EH (cell line): ENCODE data around the gene CIITA.

Experiments used
- DNase-seq: peaks from one replicate; pipeline ENCODE4 v3.0.0-alpha.2; 2015; ENCODE audit warnings: low read depth

Gene CIITA

DNA sequence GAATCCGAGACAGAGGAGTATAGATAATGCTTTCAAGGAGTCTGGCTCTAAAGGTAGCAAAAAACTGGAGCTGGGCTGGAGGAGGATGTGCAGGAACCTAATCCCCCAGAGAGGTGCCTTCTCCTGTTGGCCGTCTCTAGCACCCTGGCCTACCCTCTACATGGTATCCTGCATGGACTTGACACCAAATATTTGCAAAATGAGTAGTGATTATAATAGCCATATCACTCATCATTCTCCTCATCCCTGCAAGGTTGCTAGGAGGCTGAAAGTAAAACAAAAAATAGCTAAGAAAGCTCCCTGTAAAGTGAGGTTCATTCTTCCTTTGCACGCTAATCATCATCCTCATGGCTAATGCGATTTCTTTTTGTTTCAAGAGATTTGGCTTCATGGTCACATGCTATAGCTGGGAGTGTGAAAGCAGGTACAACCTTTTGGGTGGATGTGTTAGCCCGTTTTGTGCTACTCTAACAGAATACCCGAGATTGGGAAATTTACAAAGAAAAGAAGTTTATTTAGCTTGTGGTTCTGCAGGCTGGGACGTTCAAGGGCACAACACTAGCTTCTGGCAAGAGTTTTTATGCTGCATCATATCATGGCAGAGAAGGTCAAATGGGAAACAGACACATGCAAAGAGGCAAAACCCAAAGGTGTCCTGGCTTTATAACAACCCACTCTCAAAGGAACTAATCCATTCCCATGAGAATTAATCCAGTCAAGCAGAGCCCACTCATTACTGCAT, 27.1 kb upstream of the CIITA start:
- no peak for DNase-seq

DNA sequence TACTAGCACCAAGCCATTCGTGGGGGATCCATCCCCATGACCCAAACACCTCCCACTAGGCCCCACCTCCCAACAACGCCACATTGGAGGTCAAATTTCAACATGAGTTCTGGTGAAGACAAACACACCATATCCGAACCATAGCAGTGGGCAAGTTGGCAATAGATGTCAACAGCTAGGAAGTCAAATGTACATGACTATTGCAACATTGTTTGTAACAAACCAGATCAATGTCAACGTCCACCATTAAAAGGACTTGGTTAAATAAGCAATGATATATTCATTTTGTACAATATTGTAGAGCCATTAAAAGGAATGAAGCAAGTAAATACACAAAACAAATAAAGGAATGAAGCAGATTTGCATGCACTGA, 26.5 kb upstream of the CIITA start:
- DNase-seq, result no peak

DNA sequence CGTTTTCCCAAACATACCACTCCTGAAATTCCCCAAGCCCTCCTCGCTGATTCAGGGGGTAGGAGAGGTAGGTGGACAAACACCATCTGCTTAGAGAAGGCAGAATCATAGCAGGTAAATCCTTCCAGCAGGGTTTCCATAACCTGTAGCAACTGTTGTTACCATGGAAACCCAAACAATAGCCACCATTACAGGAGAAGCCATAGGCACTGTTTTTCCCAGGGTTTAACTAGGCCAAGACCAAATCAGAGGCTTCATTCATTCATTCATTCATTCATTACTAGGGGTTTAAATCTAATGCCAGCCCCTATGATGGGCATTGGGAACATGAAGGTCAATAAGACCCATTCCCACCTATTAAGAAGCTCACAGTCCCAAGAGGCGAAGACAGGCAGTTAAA, 25.5 kb upstream of the CIITA start:
- no peak for DNase-seq

DNA sequence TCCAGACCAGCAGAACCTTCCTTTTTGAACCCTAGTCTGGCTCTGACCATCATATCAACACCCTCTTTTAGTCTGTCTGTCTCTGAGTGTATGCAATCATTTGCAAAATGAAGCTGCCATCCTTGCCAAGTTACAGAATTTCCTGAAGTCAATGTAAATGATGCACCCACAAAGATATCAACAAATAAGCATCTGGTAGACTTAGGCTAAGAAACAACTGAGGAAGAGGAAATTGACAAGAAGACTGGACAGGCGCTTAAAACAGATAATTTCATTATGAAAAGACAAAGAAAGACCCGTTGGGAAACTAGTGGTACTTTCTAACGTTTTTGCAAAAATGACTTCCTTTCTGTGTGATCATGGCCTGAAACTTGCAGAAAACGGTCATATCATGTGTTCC, 24.7 kb upstream of the CIITA start:
- no peak for DNase-seq

DNA sequence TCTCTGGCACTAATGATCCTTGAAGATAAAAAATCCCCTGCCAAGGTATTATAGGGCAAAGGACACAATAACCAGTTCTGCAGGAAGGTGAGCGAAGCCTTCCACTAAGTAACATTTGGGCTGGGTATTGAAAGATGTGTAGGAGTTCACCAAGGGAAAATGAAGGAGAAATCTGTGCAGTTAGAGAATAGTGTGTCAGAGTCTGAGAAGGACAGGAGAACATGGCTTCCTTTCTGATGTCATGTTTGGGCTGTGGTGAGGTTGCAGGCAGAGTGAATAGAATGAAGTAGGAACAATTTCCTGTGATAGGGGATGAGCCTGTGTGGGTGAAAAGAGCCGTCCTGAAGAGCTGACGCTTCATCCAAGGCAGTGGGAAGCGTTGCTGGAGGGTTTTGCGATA, 24.1 kb upstream of the CIITA start:
- DNase-seq, result no peak

DNA sequence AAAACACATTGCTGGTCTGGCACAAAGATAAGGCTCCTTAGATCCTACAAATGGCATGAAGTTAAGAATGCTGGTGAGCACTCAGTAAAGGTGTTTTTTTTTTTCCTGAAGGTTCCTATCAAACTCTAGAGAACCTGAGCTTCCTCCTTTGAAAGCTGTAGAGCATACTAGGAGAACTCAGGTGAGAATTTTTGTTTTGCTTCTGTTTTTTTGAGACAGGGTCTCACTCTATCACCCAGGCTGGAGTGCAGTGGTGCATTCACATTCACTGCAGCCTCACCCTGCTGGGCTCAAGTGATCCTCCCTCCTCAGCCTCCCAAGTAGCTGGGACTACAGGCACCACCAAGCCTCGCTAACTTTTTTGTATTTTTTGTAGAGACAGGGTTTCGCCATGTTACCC, 21.0 kb upstream of the CIITA start:
- no peak for DNase-seq

DNA sequence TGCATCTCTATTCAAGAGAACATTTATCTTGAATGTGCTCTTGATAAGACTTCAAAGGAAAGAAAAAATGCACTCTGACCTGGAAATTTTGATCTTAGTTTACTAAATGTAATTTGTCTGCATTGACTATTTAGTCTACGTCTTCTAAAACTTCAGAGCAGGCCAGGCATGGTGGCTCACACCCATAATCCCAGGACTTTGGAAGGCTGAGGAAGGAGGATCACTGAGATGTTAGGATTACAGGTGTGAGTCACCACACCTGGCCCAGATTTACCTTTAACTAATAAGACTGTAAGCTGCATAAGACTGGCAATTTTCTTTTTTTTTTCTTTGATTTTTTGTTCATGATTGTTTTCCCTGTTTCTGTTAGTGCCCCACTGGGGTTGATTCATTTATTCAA, 18.8 kb upstream of the CIITA start:
- no peak for DNase-seq

DNA sequence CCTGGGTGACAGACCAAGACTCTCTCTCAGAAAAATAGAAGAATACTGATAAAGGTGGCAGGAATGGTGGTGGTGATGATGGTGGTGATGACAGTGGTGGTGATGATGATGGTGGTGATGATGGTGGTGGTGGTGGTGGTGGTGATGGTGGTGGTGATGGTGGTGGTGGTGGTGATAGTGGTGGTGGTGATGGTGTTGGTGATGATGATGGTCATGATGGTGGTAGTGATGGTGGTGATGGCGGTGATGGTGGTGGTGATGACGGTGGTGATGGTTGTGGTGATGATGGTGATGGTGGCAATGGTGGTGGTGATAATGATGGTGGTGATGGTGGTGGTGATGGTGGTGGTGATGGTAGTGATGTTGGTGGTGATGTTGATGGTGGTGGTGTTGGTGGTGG, 18.0 kb upstream of the CIITA start:
- DNase-seq, result no peak

DNA sequence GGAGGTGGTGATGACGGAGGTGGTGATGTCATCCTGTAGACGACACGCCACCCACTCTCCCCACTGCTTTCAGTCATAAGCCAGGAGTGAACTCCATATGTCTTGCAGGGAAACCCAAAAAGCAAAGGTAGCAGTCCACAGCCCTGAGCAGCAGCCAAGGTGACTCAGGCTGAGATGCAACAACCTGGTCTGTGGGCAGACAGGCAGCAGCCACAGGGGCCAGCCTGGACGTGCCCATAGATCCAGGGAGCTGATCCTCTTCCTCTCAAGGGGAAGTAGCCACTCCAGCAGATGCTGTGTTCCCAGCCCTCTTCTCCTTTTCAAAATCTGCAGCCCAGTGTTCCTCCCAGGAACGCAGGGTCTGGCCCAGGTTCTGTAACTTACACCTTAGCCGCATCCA, 17.3 kb upstream of the CIITA start:
- no peak for DNase-seq

DNA sequence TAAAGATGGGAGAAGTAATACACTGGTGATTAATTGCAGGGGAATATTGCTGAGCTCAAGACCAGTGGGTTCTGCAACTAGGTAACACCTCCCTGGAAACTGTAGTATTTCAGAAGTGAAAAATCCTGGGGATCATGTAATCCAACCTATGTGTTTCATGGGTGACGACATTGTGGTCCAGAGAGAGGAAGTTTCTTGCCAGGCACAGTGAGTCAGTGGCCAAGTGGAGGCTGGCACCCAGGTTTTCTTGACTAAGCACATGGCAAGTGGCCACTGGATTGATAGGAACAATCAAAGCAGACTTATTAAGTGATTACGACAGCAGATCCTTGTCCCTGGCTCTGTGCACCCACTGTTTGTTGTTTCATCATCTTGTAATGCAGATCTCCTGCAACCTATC, 14.6 kb upstream of the CIITA start:
- DNase-seq, result peak; percentile 12

DNA sequence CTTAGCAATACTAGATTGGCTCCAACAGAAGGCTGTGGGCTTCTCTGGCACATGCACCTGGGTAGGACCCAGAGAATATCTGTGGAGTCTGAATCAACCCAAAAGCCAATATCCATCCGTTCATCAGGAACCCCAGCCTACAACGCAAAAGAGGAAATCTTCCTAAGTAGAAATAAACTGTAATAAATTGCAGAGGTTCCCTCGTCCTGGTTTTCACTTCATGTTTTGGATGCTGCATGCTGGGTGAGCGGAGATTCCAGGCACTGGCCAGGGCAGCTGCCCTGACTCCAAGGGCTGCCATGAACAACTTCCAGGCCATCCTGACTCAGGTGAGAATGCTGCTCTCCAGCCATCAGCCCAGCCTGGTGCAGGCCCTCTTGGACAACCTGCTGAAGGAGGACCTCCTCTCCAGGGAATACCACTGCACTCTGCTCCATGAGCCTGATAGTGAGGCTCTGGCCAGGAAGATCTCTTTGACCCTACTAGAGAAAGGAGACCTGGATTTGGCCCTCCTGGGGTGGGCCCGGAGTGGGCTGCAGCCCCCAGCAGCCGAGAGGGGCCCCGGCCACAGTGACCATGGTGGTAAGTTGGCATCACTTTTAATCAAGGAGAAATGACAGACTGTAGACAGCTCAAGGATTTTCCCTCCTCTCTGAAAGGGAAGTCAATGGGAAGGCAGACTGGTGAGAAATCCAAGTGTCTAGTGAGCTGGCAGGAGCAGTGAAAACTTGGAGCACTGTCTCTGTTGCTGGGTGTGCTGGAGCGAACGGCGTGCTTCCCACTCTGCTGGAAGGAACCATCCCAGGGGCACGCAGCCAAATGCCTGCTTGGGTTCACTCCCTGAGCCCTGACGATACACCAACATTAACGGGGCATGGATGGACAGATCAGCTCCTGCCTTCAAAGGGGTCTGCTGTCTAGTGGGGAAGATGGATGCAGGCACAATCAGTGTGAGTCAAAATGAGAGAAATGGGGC, 10.7 kb upstream of the CIITA start:
- DNase-seq, result no peak

DNA sequence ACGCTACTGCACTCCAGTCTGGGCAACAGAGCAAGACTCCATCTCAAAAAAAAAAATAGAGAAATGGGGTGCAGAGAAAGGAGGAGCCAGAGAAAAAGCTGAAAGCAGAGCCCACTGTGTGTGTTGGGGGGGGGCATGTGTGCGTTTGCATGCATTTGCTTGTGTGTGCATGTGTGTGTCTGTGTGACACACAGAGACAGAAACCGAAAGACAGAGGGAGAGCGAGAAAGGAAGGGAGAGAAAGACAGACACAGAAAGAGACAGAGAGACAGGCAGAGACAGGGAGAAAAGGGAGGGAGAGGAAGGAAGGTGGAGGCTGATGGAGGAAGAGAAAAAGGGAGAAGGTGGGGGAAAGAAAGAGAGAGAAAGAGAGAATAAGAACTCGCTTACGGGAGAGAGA, 9.8 kb upstream of the CIITA start:
- DNase-seq, result no peak

DNA sequence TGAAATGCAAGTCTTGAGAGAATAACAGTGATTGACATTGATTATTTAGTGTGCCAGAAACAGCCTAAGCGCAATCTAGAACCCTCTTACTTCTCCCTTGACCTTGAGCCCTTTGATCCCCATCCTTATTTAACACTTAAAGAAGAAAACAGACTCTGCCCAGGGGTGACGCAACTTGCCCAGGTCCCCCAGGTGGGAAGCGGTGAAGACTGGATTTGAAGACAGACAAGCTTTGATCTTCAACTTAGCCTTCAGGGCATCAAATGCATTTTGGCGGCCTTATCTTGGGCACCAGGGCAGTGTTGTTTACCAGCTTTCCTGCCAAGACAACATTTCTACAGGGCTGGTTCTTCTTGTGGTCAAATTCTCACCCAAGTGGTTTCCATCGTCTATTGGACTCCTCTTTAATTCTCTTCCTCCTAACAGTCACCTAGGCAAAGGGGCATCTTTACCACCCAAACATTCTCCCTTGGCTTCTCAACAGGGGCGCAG, 8.9 kb upstream of the CIITA start:
- DNase-seq, result no peak

DNA sequence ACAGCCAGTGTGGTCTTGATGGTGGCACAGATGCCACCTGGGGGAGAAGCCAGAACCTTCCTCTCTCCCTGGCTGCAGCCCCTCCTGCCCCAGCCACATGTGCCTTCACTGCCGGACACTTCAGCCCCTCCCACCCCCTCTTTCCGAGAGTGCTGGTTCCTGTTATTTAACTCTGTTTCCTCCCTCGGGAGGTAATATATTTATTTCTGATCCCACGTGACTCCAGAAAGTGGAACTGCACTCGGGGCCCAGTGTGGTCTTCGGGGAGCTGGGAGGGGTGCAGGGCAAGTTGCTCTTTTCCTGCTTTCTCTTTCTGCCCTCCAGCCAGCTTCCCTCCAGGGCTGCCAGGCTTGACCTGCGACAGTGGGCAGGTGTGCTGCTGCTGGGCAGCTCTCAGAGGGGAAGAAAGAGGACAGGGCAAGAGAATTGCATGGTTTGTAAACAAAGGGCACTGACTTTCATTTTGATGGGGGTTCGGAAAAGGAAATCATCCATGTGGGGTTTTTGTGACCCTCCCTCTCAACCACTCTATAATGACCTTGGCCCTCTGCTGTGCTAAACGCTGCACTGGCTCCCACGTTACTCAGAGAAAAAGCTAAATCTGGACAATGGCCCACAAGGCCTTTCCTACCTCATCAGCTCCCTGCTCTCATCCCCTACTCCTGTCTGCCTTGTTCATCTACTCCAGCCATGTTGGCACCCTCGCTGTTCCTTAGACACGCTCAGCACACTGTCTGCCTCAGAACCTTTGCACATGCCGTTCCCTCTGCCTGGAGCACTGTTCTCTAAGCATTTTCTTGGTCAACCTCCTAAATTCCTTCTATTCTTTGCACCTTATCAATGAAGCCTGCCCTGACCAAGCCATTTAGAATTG, 8.2 kb upstream of the CIITA start:
- DNase-seq, result no peak

DNA sequence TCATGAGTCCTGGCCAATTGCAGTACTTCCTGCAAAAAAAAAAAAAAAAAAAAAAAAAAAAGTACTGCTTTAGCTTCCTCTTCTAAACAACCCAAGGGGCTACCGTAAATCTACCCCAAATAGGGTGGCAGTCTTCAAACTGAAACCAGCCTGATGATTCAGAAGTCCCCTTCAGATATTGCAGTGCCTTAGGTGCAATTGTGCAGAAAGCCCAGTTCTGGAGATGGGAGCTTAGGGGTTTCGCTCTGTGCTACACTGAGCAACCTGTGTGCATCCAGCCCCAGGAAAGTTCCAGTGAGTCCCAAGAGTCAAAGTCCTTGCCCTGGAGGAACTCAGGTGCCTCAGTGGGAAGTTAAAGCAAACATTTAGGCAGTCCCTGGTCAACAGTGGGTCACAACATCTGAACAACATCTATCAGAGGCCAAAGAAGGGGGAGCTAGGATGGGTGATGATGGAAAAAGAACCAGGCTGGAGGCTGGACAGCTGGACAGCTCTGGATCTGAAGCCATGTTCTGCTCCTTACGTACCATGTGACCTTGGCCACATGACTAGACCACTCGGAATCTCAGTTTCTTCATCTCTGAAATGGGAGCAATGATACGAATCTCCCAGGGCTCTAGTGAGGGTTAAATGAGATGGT, 6.7 kb upstream of the CIITA start:
- DNase-seq, result no peak

DNA sequence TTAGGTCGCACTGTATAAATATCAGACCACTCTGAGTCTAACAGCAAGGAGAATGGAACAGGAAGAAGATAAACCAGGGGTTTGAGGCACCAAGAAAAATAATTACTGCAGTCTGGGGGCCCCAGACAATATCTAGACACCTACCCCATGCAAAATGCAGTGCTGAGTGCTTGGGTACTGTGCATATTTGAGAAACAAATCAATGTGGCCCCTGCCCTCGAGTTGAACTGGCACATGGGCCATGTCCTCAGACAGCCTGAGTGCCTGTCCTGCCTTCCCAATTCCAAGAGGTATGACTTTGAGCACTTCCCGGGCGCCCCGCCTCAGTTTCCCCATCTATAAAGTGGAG, 6.2 kb upstream of the CIITA start:
- DNase-seq, result no peak

DNA sequence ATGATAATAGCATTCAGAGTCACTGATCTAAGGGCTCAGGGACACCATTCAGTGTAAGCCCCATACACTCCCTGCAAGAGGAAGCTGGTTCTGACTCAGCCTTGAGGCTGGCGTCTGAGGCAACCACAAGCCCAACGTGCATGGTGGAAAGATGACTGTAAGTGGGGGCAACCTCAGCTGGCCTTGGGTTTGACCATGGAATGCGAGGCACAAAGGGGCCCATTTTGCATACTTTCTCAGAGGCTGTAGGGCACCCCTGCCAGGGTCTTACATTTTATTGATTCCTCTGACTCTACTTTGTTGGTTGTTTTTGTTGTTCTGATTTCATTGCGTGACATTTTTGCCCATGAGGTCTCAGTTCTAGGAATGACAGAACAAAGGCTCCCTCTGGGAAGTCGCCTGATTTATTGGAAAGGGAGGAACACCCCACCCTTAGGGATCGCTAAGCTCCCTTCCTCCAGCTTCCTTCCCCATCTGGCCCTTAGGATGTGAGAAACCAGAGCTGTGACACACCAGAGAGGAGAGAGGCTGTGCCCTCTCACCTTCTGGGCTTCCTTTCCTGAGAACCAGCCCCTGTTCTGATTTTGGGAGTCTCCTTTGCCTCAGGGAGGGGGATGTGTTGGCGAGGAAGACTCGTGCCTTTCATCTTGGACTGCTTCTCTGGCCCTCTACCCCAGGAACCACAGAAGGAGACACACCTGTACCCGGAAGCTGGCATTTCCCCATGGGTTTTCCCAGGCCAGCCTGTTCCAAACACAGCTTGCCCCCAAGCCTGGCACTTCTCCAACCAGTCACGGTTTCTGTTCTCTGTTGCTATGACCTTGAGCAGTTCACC, 5.6 kb upstream of the CIITA start:
- DNase-seq, result peak; percentile 89

DNA sequence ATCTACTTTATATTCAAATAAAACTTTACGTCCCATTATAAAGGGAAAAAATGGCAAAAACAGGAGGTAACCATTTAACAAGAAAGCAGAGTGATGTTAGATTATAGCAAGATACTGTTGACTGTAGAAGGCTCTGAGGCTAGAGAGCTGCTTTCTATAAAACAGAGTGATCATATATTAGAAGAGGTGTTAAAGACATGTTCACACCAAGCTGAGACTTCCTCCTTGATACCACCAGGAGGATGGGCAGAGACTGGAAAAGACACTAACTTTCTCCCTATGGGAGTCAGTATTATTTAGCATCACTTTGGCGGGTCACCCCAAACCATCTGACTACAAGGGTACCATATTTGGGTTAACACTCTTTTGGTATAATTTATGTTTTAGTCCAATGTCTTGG, 687 bp upstream of the CIITA start:
- DNase-seq, result no peak

DNA sequence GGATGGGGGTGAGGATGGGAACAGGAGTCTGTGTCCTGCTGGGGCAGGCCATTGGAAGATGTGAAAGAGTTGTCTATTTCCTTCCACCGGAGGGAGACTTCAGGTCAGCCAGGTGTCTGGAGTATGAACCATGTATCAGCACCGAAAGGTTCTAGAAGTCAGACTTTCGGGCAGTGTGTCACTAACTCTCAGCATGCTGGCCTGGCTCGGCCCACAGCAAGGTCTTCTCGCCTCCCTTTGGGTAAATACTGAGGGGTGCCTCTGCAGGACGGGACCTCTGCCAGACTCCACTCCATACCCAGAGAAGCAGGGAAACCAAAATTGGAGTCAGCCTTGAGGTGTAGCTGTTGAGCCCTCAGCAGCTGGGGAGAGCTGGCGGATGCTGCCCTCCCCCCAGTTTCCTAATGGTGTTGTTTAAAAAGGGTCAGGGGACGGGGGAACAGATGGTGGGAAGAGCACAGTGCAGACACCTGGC, 507 bp downstream of the CIITA start:
- DNase-seq, result no peak

DNA sequence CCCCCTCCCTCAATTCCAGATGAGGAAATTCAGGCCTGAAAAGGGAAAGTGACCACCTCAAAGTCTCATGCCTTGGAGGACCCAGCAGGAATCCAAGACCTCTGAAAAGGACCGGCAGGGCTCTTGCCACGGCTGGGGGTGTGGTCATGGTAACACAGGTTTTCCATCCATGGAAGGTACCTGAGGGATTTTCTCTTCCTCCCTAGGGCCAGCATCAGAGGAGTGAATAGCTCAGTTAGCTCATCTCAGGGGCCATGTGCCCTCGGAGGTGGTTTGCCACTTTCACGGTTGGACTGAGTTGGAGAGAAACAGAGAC, 1.3 kb downstream of the CIITA start:
- DNase-seq, result no peak
